AG09309 (cell line): ENCODE data around the gene RAB3B.
A peak's percentile ranks its signal among the peaks of the same experiment; 100 is the strongest.

Source experiments
- DNase-seq: peaks from one replicate; pipeline ENCODE4 v3.0.0-alpha.2; 2010; ENCODE audit warnings: low read depth
- H3K4me3 ChIP-seq: 2 replicates; pipeline ENCODE4 v1.5.1; 2011; ENCODE audit warnings: mild to moderate bottlenecking, low read depth, low read length, moderate library complexity; ENCODE audit not compliant: control insufficient read depth
- CTCF ChIP-seq: IDR thresholded peaks from 2 replicates; pipeline ENCODE4 v1.5.1; 2011; ENCODE audit warnings: mild to moderate bottlenecking, low read depth, low read length, inconsistent platforms; ENCODE audit not compliant: insufficient read depth, control insufficient read depth; ENCODE audit errors: missing control alignments

Gene RAB3B

GRCh38 chr1:51990478-51990965 lies at the start of gene RAB3B:
RAB3B (minus strand) TSS chr1:51990700; CDS start chr1:51977117, 13,583 bp downstream.
- no peak for DNase-seq
- peak within 1 kb of the TSS; percentile 73 for H3K4me3 ChIP-seq
- no peak for TF ChIP-seq CTCF

- DNase-seq: no peak
- H3K4me3 ChIP-seq: no peak overlapping the region
- TF ChIP-seq CTCF: no peak
Observed at GRCh38 chr1:52037909-52038308, 47.4 kb upstream of the RAB3B start.

GRCh38 chr1:52037402-52037814 lies 46.9 kb upstream of the RAB3B start:
- DNase-seq: no peak
- H3K4me3 ChIP-seq: no peak overlapping the region
- no peak for TF ChIP-seq CTCF

GRCh38 chr1:52034050-52034384 lies 43.5 kb upstream of the RAB3B start:
- no peak overlapping the region for H3K4me3 ChIP-seq
- no peak for TF ChIP-seq CTCF
- no peak for DNase-seq

- no peak for TF ChIP-seq CTCF
Observed at GRCh38 chr1:52033190-52034049, 42.9 kb upstream of the RAB3B start, which contains the start of gene KTI12. KTI12 (minus strand) TSS chr1:52033810; CDS start chr1:52033761, 49 bp downstream.

GRCh38 chr1:52032785-52033131 lies 42.3 kb upstream of the RAB3B start:
- peak overlapping the region; percentile 79 for H3K4me3 ChIP-seq
- DNase-seq: no peak
- no peak for TF ChIP-seq CTCF

More at GRCh38 chr1:52033190-52034049, 42.9 kb upstream of the RAB3B start, which contains the start of gene KTI12:
- peak; percentile 58 for DNase-seq
- H3K4me3 ChIP-seq: peak within 1 kb of the TSS; percentile 79
